NB4 (cell line): Measurements from ENCODE around the gene EBF4.

Source experiments
- MYC ChIP-seq: IDR thresholded peaks from 2 replicates; pipeline ENCODE4 v1.6.1; 2011; ENCODE audit warnings: low read depth, low read length
- POLR2A ChIP-seq: IDR thresholded peaks from 2 replicates; pipeline ENCODE4 v1.6.1; 2011; ENCODE audit warnings: mild to moderate bottlenecking; ENCODE audit not compliant: insufficient read length; ENCODE audit errors: extremely low read depth
- TF ChIP-seq, protein P1 (sequence below): IDR thresholded peaks from one replicate; pipeline ENCODE4 v1.5.1; 2012; ENCODE audit warnings: low read depth, low read length

DNA sequence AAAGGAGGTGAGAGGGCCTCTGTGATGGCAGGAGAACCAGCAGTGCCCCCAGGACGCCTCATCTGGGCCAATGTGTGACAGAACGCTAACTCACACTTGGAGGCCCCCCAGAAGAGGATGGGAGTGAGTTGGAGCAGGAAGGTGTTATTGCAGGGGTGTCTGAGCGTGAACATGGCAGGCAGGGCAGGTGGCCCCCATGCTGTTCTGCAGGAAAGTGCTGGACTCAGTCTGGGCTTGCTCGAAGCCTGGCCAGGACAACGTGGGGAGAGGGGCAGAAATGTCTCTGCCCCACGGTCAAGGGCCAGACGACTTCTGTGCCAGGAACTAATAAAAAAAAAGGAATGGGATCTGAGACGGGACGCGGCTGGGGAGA, 931 bp upstream of the EBF4 start:
- TF ChIP-seq, protein P1, sequence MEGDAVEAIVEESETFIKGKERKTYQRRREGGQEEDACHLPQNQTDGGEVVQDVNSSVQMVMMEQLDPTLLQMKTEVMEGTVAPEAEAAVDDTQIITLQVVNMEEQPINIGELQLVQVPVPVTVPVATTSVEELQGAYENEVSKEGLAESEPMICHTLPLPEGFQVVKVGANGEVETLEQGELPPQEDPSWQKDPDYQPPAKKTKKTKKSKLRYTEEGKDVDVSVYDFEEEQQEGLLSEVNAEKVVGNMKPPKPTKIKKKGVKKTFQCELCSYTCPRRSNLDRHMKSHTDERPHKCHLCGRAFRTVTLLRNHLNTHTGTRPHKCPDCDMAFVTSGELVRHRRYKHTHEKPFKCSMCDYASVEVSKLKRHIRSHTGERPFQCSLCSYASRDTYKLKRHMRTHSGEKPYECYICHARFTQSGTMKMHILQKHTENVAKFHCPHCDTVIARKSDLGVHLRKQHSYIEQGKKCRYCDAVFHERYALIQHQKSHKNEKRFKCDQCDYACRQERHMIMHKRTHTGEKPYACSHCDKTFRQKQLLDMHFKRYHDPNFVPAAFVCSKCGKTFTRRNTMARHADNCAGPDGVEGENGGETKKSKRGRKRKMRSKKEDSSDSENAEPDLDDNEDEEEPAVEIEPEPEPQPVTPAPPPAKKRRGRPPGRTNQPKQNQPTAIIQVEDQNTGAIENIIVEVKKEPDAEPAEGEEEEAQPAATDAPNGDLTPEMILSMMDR = no peak
- TF ChIP-seq MYC = no peak
- TF ChIP-seq POLR2A = no peak
